ELR (cell line): ENCODE results near the gene PER1.

Experiments
- DNase-seq: peaks from one replicate; pipeline ENCODE4 v3.0.0-alpha.2; 2015; ENCODE audit warnings: low read depth

PER1 gene

DNA sequence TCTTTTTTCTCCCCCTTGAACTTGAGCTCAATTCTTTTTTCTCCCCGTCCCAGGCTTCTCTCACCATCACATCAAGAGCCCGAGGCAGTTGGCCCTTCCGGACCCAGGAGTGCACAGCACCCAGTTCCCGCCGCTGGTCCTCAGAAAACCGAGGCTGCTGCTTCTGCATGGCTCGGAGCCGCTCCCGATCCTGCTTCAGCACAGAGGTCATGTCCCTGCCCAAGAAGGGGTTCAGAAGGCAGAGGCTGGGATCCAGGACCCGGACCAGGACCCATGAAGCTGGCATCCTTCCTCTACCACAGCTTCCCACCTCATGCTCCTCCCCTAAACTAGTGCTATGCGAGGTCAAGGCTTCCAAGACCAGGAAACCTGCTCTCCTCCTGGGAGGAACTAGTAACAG lies 10.5 kb downstream of the PER1 start:
- DNase-seq, result no peak

DNA sequence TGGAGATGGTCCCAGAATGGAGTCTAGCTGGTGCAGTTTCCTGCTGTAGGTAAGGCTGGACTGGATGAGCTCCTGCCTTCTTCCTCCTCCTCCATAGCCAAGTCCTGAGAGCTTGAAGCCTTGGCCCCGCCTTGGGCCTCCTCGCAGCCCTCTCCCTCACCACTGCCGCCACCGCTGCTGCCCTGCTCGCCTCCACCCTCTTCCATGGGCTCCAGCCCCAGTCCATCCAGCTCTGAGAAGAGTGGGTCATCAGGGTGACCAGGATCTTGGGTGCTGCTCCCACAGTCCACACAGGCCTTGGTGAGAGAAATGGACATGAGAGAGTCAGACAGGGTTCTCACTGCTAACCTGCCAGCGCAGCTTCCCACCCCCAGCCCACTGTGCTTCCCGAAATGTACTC lies 11.2 kb downstream of the PER1 start:
- no peak for DNase-seq

DNA sequence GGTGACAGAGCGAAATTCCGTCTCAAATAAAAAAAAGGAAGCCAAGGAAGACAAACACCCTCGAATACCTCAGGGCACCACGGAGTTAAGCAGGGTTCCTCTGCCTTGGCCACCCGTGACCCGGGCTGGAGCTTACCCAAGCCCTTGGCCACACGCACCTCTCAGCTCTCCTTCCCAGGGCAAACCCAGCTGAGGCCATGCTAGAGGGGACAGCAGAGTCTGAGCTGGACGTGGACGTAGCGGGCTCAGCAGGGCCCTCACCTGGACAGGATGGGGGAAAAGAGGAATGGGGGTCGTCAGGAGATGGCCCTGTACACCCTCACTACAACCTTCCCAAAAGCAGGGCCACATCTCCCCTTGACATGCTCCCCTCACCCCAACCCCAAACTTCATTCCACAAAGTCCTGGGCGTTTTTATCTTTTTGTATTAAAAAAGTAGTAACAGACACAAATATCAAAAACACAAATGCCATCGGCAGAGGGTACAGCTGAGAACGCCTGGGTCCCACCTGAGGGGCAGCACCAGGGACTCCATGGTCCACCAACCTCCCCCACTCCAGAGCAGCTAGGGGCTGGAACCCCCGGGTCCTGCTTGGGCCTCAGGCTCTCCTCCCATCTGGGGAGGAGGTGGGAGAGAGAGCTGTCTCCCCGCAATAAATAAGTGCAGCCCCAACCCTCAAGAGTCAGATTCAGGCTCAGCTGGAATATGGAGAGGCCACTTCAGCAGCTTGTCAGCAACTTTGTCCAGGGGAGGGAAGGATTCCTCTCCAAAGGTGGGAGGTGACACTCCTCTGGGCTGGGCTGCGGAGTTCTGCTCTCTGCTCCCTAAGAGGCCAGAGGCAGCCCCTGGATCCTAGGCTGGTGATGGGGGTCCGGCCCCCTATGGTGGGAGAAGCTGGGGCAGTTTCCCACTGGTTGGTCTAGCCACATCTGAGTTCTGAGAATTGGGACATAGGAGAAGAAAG lies 11.9 kb downstream of the PER1 start:
- no peak for DNase-seq

DNA sequence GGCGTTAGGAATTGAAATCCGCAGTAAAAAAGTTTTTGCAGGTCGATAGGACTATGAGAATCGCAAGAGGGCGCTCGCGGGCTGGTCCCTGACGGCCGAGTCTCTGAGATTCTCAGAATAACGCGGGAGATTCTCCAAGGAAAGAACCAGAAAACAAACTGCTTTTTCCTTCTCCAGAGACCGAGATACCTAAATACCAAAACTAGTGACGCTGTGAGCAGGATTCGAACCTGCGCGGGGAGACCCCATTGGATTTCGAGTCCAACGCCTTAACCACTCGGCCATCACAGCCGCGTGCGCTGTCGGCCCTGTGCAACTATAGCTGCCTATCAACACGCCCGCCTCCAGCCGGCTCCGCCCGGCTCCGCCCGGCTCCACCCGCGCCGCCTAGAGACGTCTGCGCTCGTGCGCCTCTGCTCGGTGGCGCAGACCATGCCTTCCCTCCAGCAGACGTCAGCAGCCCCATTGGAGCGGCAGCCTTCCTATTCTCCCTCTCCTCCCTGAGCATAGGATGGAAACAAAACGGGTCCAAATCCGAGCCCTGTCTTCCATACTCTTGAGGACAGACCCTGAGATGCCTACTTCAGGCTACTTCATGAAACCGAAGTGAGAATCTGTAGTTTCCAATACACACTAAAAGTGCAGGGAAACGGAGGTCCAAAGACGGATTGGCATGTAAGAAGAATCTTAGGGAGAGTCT lies 13.4 kb downstream of the PER1 start:
- DNase-seq, result peak; percentile 99

DNA sequence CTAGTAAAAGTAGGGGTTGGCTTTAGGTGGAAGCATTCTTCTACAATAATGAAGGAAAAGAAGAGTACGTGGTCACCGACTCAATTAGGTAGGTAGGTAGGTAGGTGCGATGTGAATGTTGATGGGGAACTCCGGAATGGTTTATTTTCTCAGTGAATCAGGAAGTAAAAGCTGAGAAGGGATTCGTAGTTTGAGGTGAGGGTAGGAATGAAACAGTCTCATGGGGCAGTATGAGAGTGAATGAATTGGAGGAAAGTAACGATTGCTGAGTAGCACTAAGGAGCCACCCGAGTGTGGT lies 13.9 kb downstream of the PER1 start:
- no peak for DNase-seq

DNA sequence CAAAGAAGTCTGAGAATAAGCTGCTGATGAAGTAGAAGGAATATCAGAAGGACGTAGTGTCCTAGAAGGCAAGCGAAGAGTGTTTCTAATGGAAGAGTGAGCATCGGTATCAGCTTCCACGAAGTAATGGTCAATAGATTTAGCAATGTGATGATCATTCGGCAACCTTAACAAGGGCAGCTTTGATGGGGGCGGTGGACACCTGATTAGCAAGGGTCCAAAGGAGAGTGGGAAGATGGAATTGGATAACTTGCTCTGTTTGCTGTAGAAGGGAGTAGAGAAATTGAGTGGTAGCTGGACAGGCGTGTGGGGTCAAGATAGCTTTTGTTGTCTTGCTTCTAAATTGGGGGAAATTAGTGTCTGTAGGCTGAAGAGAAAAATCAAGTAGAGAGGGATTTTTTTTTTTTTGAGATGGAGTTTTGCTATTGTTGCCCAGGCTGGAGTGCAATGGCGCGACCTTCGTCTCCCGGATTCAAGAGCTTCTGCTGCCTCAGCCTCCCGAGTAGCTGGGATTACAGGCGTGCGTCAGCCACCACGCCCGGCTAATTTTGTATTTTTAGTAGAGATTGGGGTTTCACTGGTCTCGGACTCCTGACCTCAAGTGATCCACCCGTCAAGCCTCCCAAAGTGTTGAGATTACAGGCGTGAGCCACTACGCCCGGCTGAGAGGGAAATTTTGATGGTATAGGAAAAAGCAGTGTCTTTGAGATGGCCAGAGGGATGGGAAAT lies 14.4 kb downstream of the PER1 start:
- peak; percentile 20 for DNase-seq

DNA sequence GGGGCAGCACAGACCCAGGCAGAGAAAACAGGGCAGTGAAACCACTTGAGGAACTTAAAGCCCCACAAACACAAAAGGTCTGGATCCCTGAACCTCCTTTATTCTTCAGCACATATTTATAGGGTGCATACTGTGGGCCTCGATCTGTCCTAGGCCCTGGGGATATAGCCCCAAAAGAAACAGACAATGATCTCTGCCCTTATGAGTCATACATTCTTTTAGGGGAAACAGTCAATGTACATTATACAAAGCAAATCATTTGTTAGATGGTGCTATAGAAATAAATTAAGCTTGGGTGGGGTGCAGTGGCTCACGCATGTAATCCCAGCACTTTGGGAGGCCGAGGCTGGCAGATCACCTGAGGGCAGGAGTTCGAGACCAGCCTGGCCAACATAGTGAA lies 18.3 kb downstream of the PER1 start:
- peak; percentile 67 for DNase-seq

DNA sequence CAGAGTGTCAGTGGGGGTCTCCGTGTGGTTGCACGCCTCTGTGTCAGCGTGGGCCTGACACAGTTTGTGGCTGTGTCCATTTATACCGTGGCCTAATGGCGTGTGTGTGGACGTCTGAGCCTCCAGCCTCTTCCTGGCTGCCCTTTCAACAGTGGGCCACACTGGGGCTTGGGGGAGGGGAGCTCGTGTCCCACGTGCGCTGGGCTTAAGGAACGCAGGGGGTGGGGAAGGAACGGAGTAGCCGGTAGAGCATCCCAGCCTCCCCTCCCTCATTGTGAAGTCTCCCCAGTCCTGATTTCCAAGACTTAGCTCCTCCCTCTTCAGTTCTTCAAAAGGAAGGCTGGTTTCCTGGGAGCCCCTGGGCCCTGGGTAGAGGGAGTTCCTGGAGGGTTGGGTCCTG lies 18.8 kb downstream of the PER1 start:
- no peak for DNase-seq

DNA sequence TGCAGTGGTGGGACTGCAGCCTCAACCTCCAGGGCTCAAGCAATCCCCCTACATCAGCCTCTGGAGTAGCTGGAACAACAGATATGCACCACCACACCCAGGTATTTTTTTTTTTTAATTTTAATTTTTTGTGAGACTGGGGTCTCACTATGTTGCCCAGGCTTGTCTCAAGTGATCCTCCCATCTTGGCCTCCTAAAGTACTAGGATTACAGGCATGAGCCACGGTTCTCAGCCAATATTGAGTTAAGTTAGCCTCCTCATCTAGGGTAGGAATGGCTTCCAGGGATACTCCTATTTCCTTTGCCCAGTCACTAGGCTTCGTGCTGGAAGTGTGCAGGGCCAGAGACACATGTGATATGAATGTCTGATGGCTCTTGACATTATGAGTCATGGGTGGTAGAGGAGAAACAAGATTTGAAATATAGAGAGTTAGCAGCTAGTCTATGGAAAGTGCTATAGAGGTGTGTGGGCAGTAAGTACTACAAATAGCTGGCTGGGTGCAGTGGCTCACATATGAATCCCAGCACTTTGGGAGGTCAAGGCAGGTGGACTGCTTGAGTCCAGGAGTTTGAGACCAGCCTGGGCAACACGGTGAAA lies 20.3 kb downstream of the PER1 start:
- DNase-seq, result peak; percentile 84

DNA sequence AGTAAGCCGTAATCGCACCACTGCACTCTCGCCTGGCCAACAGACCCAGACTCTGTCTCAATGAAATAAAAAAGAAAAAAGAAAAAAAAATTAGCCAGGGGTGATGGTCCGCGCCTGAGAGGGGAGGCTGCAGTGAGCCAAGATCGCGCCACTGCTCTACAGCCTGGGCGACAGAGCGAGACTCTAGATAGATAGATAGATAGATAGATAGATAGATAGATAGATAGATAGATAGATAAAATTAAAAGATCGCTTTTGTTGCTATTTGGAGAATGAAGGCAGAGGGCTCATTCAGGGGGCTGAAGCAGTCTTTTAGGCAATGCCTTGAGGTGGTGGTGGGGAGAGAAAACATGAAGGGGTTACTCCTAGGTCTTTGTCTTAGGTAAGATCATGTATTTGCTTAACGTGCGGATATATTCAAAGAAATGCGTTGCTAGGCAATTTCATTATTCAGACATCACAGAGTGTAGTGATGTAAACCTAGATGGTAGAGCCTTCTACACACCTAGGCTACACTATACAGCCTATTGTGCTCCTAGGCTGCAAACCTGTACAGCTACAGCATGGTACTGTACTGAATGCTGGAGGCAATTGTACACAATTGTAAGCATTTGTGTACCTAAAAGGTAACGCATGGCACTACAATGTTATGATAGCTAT lies 23.9 kb downstream of the PER1 start:
- DNase-seq, result no peak

DNA sequence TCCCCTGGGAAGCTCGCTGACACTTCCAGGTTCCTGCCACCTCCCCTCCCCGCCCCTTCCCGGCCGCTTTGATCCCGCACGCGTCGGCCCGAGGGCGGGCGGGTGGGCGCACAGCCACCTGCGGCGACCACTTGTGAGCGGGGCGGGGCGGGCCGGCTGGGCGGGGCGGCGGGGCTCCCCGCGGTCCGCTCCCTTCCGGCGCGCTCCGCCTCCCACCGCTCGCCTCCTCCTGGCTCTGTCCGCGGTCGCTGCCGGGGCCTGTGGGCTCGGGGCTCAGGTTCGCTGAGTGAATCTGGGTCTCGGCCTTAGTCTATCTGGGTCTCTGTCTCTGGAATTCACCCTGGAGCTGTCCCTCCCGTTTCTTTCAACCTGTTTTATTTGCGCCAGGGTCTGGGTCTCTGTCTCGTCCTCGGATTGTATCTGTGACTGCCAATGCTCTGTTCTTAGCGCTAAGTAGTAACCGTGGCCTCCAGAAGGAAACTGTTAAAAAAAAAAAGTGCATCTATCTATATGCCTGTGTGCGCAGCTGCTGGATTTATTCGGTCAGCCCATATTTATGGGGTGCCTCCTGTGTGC lies 25.6 kb downstream of the PER1 start:
- peak; percentile 69 for DNase-seq

DNA sequence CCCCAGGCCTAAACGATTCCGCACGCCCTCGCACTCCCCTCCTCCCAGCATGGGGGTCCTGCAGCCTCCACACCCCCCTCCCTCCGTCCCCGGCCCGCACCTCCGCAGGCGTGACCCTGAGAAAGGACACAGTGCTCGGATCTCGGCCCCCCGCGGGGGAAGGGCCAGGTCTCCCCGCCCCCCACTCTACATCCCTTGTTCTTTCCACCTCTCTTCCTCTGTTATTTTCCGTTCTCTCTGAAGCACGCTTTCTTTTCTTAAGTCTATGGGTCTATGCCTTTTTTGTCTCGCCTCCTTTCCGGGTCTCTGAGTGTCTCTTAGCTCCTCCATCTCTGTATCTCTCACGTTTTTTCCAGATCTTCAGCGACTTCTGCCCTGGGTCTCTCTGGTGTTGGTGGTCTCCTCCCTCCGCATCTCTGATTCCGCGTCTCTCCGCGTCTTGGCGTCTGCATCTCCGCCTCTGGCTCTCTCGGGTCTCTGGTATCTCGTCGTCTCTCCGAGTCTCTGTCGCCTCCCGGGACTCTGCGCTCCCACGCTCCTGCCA lies 26.2 kb downstream of the PER1 start:
- DNase-seq, result peak; percentile 54

DNA sequence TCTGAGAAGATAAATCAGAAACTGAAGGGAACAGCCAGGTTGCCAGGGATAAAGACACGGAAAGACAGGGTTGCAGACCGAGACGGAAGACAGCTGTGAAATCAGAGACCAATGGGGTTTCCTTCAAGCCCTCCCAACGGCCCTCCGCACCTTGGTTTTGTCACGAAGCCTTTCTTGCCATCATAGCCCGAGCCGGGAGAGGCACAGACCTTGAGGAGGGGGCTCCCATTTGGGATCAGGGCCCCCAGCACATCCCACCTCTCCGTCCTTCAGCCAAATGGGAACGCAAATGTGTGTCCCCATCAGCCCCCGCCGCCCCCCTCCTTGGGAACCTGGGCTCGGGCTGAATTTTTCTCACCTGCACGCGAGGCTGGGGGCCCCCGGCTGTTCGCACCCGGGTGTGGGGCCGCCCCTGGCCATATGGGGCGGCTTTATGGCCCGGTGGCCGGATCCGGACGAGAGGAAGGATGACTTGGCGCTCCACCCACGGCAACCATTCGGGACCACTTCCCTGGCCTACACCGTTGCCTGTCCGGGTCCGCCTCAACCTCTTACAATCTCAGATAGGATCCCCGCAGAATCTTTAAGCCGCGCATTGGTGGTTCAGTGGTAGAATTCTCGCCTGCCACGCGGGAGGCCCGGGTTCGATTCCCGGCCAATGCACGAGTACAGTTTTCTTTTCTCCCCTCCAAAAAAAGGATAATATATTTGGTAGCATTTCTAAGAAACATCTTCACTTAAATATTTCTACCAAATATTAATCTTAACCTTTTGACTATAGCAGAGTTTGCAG lies 26.9 kb downstream of the PER1 start:
- DNase-seq, result peak; percentile 79

DNA sequence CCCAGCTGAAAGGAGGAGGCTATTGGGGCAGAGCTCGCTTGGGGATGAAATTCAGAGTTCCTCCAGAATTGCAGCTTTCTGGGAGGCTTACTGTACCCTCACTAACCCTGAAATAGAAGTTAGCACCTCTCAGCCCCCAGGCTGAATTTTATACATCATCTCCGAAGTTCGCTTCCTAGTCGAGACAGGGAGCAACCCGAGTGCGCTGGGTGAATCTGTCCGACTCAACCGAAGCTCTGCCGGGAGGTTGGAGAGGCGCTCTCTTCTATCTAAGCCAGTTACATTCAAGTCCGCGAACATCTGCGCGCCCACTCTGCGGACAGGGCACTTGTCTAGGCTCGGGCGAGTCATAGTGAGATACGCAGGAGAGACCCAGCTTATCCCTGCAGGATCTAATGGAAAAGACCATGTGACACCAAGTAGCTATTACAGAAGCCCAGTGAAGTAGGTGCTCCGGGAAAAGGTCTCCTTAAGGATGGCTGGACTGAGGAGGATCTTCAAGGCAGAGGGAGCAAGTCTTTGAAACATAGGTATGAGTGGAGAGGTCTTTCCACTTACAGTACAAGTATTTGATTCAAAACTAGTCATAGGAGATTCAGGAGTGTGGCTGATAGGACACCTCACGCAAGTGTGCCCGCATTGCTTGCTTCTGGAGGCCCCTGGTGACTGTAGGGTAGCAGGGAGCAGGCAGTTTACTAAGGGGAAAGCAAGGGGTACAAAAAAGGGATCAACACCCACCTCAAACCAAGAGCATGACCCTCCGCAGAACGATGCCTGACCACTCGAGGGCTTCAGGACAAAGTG lies 27.7 kb downstream of the PER1 start:
- peak; percentile 54 for DNase-seq

DNA sequence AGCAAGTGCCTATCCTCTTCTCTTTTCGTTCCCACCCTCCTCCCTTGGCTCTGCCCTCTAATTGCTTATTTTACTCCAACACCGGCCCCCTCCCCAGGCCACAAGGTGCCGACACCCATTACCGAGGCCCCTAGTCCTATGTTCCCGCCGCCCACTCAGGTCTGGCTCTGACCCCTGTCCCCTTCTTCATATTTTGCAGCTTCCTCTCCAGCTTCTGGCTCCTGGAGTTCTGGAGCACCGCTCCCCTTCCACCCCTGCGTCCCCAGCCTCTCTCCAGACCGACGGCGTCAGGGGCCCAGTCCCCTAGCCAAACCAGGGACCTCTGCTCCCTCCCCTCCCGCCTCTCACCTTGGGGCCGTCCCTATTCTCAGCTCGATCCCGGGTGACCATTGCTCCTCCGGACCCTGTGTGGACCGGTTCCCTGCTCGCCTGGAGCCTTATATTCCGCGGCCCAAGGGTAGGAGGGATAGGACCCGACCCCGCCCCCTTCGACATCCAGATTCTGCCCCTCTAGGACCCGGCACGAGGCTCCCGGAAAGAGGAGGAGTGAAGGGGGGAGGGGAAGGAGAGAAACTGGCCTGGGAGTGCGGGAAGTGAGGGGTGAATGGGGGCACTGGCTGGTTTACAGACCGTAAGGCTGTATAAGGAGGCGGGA lies 28.4 kb downstream of the PER1 start, which contains the start of gene HES7:
TSS of gene HES7 (minus strand) at position 412 of the 655 bp plus-strand sequence. CDS start at position 390, 22 bp downstream.
- DNase-seq, result peak; percentile 48

DNA sequence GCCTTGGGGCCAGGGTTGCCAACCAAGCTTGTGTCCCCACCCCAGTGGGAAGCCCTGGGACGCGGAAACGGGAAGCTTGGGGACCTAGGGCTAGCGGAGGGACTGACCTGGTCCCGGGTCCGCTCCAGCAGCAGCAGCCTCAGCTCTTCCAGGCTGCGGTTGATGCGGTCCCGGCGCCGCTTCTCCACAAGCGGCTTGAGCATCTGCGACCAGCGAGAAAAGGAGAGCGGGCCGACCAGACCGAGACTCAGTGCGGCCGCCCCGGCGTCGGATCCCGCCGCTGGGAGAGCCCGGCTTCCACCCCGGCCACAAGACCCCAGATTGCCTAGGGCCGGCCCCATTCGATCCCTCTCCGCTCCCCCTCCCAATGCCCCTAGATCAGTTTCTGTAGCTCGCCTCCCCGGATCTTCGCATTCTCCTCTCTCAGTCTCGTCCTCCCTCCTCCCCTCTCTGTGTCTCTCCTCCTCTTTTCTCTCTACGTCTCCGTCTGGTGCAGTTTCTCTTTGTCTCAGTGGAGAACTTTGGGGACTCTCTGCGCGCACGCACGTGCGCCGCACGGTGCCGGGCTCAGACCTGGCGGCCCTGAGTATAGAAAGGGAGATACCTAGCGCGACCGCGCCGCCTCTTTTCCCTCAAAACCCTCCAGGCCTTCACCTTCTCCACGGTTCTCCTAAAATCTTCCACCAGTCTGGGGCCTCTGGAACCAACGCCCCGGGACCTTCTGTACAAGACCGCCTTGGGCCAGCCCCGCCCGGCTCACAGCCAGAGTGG lies 29.1 kb downstream of the PER1 start:
- peak; percentile 56 for DNase-seq

DNA sequence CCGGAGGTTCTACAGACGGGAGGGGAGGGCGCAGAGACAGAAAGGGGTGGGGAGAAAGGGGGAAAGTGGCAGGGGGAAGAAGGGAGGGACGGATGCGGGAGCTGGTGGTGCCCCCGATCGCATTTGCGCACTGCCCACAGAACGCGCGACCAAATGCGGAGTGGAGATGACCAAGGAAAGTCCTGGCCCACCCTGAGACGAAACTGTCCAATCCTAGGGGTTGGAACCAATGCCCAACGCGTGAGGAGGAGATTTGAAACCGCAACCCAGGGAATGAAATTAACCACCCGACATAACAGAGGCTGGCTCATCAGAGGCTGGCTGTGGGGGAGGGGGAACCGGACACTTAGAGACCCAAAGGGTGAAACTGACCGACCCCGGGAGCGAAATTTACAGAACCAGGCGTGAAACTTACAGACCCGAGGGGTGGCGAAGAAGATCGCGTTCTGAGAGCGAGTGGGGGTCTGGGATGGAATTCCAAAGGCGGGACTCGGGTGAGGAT lies 29.7 kb downstream of the PER1 start:
- DNase-seq, result peak; percentile 70
